Hepatocyte (in vitro differentiated cells): ENCODE results near the gene TANGO6. TPM values are rescaled to one million over a fixed set of nuclear protein-coding genes. Genes with fewer than 3 reads are reported as not detected.
A peak's percentile ranks its signal among the peaks of the same experiment; 100 is the strongest.

Experiments used
- DNase-seq: peaks from one replicate; pipeline ENCODE4 v3.0.0-alpha.2; 2016; ENCODE audit warnings: low spot score
- H2AFZ ChIP-seq: fragments of 200-600 bp; sonication (generic); 2 replicates; pipeline ENCODE4 v1.6.0; 2016; ENCODE audit warnings: antibody characterized with exemption, mild to moderate bottlenecking
- H3K27ac ChIP-seq: fragments of 200-600 bp; sonication (generic); 2 replicates; pipeline ENCODE4 v1.5.1; 2016; ENCODE audit warnings: mild to moderate bottlenecking
- H3K27me3 ChIP-seq: fragments of 200-600 bp; sonication (generic); 2 replicates; pipeline ENCODE4 v1.6.1; 2016
- H3K36me3 ChIP-seq: fragments of 200-600 bp; sonication (generic); replicated peaks from 2 replicates; pipeline ENCODE4 v1.5.1; 2016; ENCODE audit warnings: low read depth; ENCODE audit not compliant: insufficient read depth
- H3K4me1 ChIP-seq: fragments of 200-600 bp; sonication (generic); 2 replicates; pipeline ENCODE4 v1.5.1; 2016; ENCODE audit warnings: mild to moderate bottlenecking, moderate library complexity; ENCODE audit not compliant: insufficient read depth
- H3K4me2 ChIP-seq: fragments of 200-600 bp; sonication (generic); 2 replicates; pipeline ENCODE4 v1.6.0; 2016
- H3K4me3 ChIP-seq: fragments of 200-600 bp; sonication (generic); 2 replicates; pipeline ENCODE4 v1.5.1; 2016; ENCODE audit warnings: mild to moderate bottlenecking
- H3K79me2 ChIP-seq: fragments of 200-600 bp; sonication (generic); 2 replicates; pipeline ENCODE4 v1.6.0; 2017; ENCODE audit warnings: mild to moderate bottlenecking
- H3K9me2 ChIP-seq: fragments of 200-600 bp; sonication (generic); replicated peaks from 2 replicates; pipeline ENCODE4 v1.6.0; 2017; ENCODE audit warnings: mild to moderate bottlenecking; ENCODE audit not compliant: insufficient read depth
- H3K9me3 ChIP-seq: fragments of 200-600 bp; sonication (generic); 2 replicates; pipeline ENCODE4 v1.5.1; 2016; ENCODE audit warnings: low read depth, mild to moderate bottlenecking
- H4K20me1 ChIP-seq: fragments of 200-600 bp; sonication (generic); 2 replicates; pipeline ENCODE4 v1.6.0; 2016; ENCODE audit warnings: mild to moderate bottlenecking; ENCODE audit not compliant: insufficient read depth, poor library complexity, severe bottlenecking
- CTCF ChIP-seq: fragments of 200-600 bp; sonication (generic); IDR thresholded peaks from 2 replicates; pipeline ENCODE4 v1.5.1; 2016; ENCODE audit warnings: antibody characterized with exemption, mild to moderate bottlenecking; ENCODE audit not compliant: poor library complexity
- EZH2 ChIP-seq: fragments of 200-600 bp; sonication (generic); IDR thresholded peaks from 2 replicates; pipeline ENCODE4 v1.6.1; 2016; ENCODE audit warnings: antibody characterized with exemption, mild to moderate bottlenecking, borderline replicate concordance
- EZH2phosphoT487 ChIP-seq: fragments of 200-600 bp; sonication (generic); IDR thresholded peaks from one replicate; pipeline ENCODE4 v1.6.1; 2018; ENCODE audit warnings: antibody characterized with exemption, mild to moderate bottlenecking, low read depth, moderate library complexity; ENCODE audit not compliant: unreplicated experiment, severe bottlenecking
- WGBS: methylation state at CpG from one replicate; pipeline ENCODE4 v1.1.6; 2016; ENCODE audit warnings: low lambda C conversion rate; ENCODE audit errors: missing lambda C conversion rate; 5-methylcytosine and 5-hydroxymethylcytosine counted together
- polyA plus RNA-seq: library from polyadenylated mRNA; unstranded; fragments of >200 nt; fragmentation: Nextera tagmentation; extraction: Ambion mirVana; gene quantifications from 2 replicates; pipeline ENCODE4 v1.2.1, GENCODE V29; 2016
- total RNA-seq: library from RNA; depleted of rRNA; stranded (reverse); fragments of >200 nt; gene quantifications from 2 replicates; pipeline ENCODE4 v1.2.3, GENCODE V29; 2014

Gene TANGO6
- total and polyA plus RNA-seq, 2 experiments from 2014 or later = 4.8 to 6.5 TPM

- no peak for TF ChIP-seq EZH2phosphoT487
- no peak for TF ChIP-seq CTCF
- H3K4me3 ChIP-seq = no peak overlapping the region
- DNase-seq = peak; percentile 33
- 63% methylated on average over 10 of the region's 10 CpGs for WGBS
- H4K20me1 ChIP-seq = no peaks in the 10 kb centered on the region
- H3K36me3 ChIP-seq = no peaks in the 10 kb centered on the region
- no peak overlapping the region for H2AFZ ChIP-seq
- H3K4me2 ChIP-seq = no peak overlapping the region
- H3K27ac ChIP-seq = no peak overlapping the region
- no peaks in the 10 kb centered on the region for H3K9me2 ChIP-seq
- H3K27me3 ChIP-seq = no peaks in the 10 kb centered on the region
- H3K4me1 ChIP-seq = peaks cover 14% of the 10 kb centered on the region
- H3K9me3 ChIP-seq = no peaks in the 10 kb centered on the region
- H3K79me2 ChIP-seq = no peaks in the 10 kb centered on the region
These were observed 229.9 kb downstream of the TANGO6 start for GRCh38 chr16:69073181-69073702.

GRCh38 chr16:69077251-69077650, 233.9 kb downstream of the TANGO6 start:
- Histone ChIP-seq H3K9me3 (no peaks in the 10 kb centered on the region), H2AFZ (no peak overlapping the region), H3K9me2 (no peaks in the 10 kb centered on the region), H3K4me1 (peaks cover 4% of the 10 kb centered on the region), H3K27ac (no peak overlapping the region), H3K27me3 (no peaks in the 10 kb centered on the region), H3K4me3 (no peak overlapping the region), H4K20me1 (no peaks in the 10 kb centered on the region), H3K36me3 (no peaks in the 10 kb centered on the region), H3K79me2 (no peaks in the 10 kb centered on the region), H3K4me2 (no peak overlapping the region)
- TF ChIP-seq EZH2 (no peak), EZH2phosphoT487 (no peak), CTCF (no peak)
- 90% methylated on average over 4 of the region's 4 CpGs for WGBS
- DNase-seq = no peak

- Histone ChIP-seq H3K4me1 (no peaks in the 10 kb centered on the region), H3K9me3 (no peaks in the 10 kb centered on the region), H3K27ac (no peak overlapping the region), H3K4me2 (no peak overlapping the region), H3K79me2 (no peaks in the 10 kb centered on the region), H3K36me3 (no peaks in the 10 kb centered on the region), H3K27me3 (no peaks in the 10 kb centered on the region), H4K20me1 (no peaks in the 10 kb centered on the region), H3K9me2 (no peaks in the 10 kb centered on the region), H2AFZ (no peak overlapping the region), H3K4me3 (no peak overlapping the region)
- DNase-seq = no peak
- TF ChIP-seq EZH2phosphoT487 = no peak
- no peak for TF ChIP-seq EZH2
- no peak for TF ChIP-seq CTCF
- 56% methylated on average over 7 of the region's 7 CpGs for WGBS
These were observed 234.7 kb downstream of the TANGO6 start for GRCh38 chr16:69078073-69078472.

GRCh38 chr16:69079697-69080096, 236.4 kb downstream of the TANGO6 start:
- 100% methylated on average over 2 of the region's 2 CpGs for WGBS
- H4K20me1 ChIP-seq = no peaks in the 10 kb centered on the region
- H3K9me3 ChIP-seq = no peaks in the 10 kb centered on the region
- no peak overlapping the region for H3K27ac ChIP-seq
- no peaks in the 10 kb centered on the region for H3K79me2 ChIP-seq
- H3K27me3 ChIP-seq = no peaks in the 10 kb centered on the region
- no peak for TF ChIP-seq EZH2phosphoT487
- TF ChIP-seq CTCF = no peak
- TF ChIP-seq EZH2 = no peak
- H3K4me2 ChIP-seq = no peak overlapping the region
- H2AFZ ChIP-seq = no peak overlapping the region
- H3K36me3 ChIP-seq = no peaks in the 10 kb centered on the region
- no peaks in the 10 kb centered on the region for H3K4me1 ChIP-seq
- no peak overlapping the region for H3K4me3 ChIP-seq
- H3K9me2 ChIP-seq = no peaks in the 10 kb centered on the region
- no peak for DNase-seq
